Endothelial cell of umbilical vein (primary cell): ENCODE measurements around the gene NBEA. TPM values are rescaled to one million over a fixed set of nuclear protein-coding genes. Genes with fewer than 3 reads are reported as not detected.

Experiments used
- BruUV-seq: library from RNA; stranded (reverse); fragments of 400-500 nt; replicated peaks from 2 replicates; lab custom pipeline; 2021; lab: Mats Ljungman, UMichigan
- CTCF ChIA-PET: fragments of 300-600, 350-600 bp; sonication (Branson Sonifier 250); formaldehyde crosslinking; loops from one replicate; lab custom pipeline; 2021; ENCODE audit warnings: antibody characterized with exemption, inconsistent platforms; lab: Charles Lee
- POLR2A ChIA-PET: fragments of 300-600, 350-600 bp; sonication (Branson Sonifier 250); formaldehyde crosslinking; loops from one replicate; lab custom pipeline; 2021; ENCODE audit warnings: antibody characterized with exemption, inconsistent platforms; lab: Charles Lee
- DNase-seq: peaks from one replicate; pipeline ENCODE4 v3.0.0-alpha.2; 2011; ENCODE audit warnings: low read depth, low spot score
- FAIRE-seq: peaks from 2 replicates; lab custom pipeline; 2011; peaks lifted over from hg19 to GRCh38; lab: Jason Lieb, UNC
- H2AFZ ChIP-seq: 2 replicates; pipeline ENCODE4 v1.6.0; 2012; ENCODE audit warnings: low read depth, low read length, control low read depth, inconsistent platforms
- H3K27ac ChIP-seq: 2 replicates; pipeline ENCODE4 v1.5.1; 2011; ENCODE audit warnings: low read depth, mild to moderate bottlenecking, control low read depth, low read length, moderate library complexity; ENCODE audit not compliant: insufficient read depth
- H3K27me3 ChIP-seq, 2 experiments: 2 replicates each; pipeline versions ENCODE4 v1.6.0 to v1.6.1; 2011; ENCODE audit warnings: low read length in 2 of 2, mixed read lengths in 1 of 2; ENCODE audit not compliant: control insufficient read depth in 2 of 2, insufficient read depth in 2 of 2
- H3K36me3 ChIP-seq, 2 experiments: 2 replicates in 1 of 2; 3 replicates in 1 of 2; pipeline ENCODE4 v1.5.1; 2011; ENCODE audit warnings: low read length in 2 of 2, mild to moderate bottlenecking in 1 of 2, moderate library complexity in 1 of 2; ENCODE audit not compliant: control insufficient read depth in 2 of 2, insufficient read depth in 2 of 2; ENCODE audit errors: extremely low read depth in 1 of 2
- H3K4me1 ChIP-seq: 3 replicates; pipeline ENCODE4 v1.5.1; 2011; ENCODE audit warnings: mild to moderate bottlenecking, low read length; ENCODE audit not compliant: control insufficient read depth, insufficient read depth; ENCODE audit errors: extremely low read depth
- H3K4me2 ChIP-seq: 2 replicates; pipeline ENCODE4 v1.6.1; 2011; ENCODE audit warnings: low read length, control low read depth, mixed read lengths; ENCODE audit not compliant: insufficient read depth
- H3K4me3 ChIP-seq, 3 experiments: fragments of 200-600 bp in 1 of 3; sonication (generic), shearing (Covaris generic) in 1 of 3; replicated peaks in 1 of 3; 2 replicates each; pipeline ENCODE4 v1.5.1; 2011 to 2016; ENCODE audit warnings: control low read depth in 3 of 3, low read length in 3 of 3, mild to moderate bottlenecking in 2 of 3, inconsistent platforms in 1 of 3, low read depth in 1 of 3, moderate library complexity in 1 of 3; ENCODE audit not compliant: insufficient read depth in 1 of 3
- H3K79me2 ChIP-seq: 2 replicates; pipeline ENCODE4 v1.6.0; 2012; ENCODE audit warnings: low read length, inconsistent platforms; ENCODE audit not compliant: control insufficient read depth, insufficient read depth
- H3K9ac ChIP-seq: replicated peaks from 2 replicates; pipeline ENCODE3; 2011; ENCODE audit warnings: low read length, control low read depth; ENCODE audit not compliant: insufficient read depth; ENCODE audit errors: extremely low read depth
- H3K9me1 ChIP-seq: replicated peaks from 3 replicates; pipeline ENCODE4 v1.6.0; 2011; ENCODE audit warnings: mild to moderate bottlenecking, low read length; ENCODE audit not compliant: control insufficient read depth, insufficient read depth; ENCODE audit errors: extremely low read depth
- H3K9me3 ChIP-seq: replicated peaks from 2 replicates; pipeline ENCODE4 v1.5.1; 2012; ENCODE audit warnings: low read length, inconsistent platforms; ENCODE audit not compliant: control insufficient read depth, insufficient read depth
- H4K20me1 ChIP-seq: replicated peaks from 2 replicates; pipeline ENCODE3; 2011; ENCODE audit warnings: mild to moderate bottlenecking, low read length; ENCODE audit not compliant: control insufficient read depth, insufficient read depth; ENCODE audit errors: extremely low read depth
- CTCF ChIP-seq, 2 donors: IDR thresholded peaks; 1 replicate in 1 of 2; 2 replicates in 1 of 2; pipeline ENCODE4 v1.5.1; 2011; ENCODE audit warnings: low read length in 2 of 2, mild to moderate bottlenecking in 2 of 2, moderate library complexity in 2 of 2, control low read depth in 1 of 2, inconsistent platforms in 1 of 2, low read depth in 1 of 2; ENCODE audit not compliant: insufficient read depth in 1 of 2; ENCODE audit errors: extremely low read depth in 1 of 2
- EZH2 ChIP-seq: IDR thresholded peaks from 2 replicates; pipeline ENCODE4 v1.6.1; 2012; ENCODE audit warnings: borderline replicate concordance, low read depth, mild to moderate bottlenecking, moderate library complexity, low read length, inconsistent platforms; ENCODE audit not compliant: severe bottlenecking
- FOS ChIP-seq: IDR thresholded peaks from 2 replicates; pipeline ENCODE4 v1.6.1; 2011; ENCODE audit warnings: mild to moderate bottlenecking, low read length, moderate library complexity, borderline replicate concordance; ENCODE audit not compliant: insufficient read depth
- GATA2 ChIP-seq: IDR thresholded peaks from 2 replicates; pipeline ENCODE4 v1.7.0; 2011; ENCODE audit warnings: low read depth, mild to moderate bottlenecking, moderate library complexity, mixed read lengths, low read length; ENCODE audit not compliant: insufficient read length, insufficient read depth
- JUN ChIP-seq: IDR thresholded peaks from 2 replicates; pipeline ENCODE4 v1.6.1; 2011; ENCODE audit warnings: borderline replicate concordance, low read depth; ENCODE audit not compliant: insufficient read length, insufficient read depth
- MAX ChIP-seq: IDR thresholded peaks from 2 replicates; pipeline ENCODE4 v1.6.1; 2011; ENCODE audit not compliant: insufficient read depth, insufficient read length
- MYC ChIP-seq: IDR thresholded peaks from one replicate; pipeline ENCODE4 v1.6.1; 2011; ENCODE audit warnings: mild to moderate bottlenecking, low read depth, low read length
- POLR2A ChIP-seq: IDR thresholded peaks from 2 replicates; pipeline ENCODE4 v1.6.1; 2012; ENCODE audit warnings: low read depth, mild to moderate bottlenecking, control low read depth, low read length
- POLR2AphosphoS5 ChIP-seq: IDR thresholded peaks from 2 replicates; pipeline ENCODE4 v1.6.1; 2012; ENCODE audit warnings: low read depth, mild to moderate bottlenecking, control low read depth, low read length, moderate library complexity; ENCODE audit not compliant: insufficient read depth
- dilution Hi-C: fragments of 300-500 bp; cut with MboI; formaldehyde crosslinking; loops from one replicate; pipeline ENCODE4 v1.15.0; 2019; ENCODE audit warnings: low sequenced_read_pairs; ENCODE audit not compliant: extremely low pct_ligation_motif_present
- intact Hi-C: fragments of 100-400 bp; cut with micrococcal nuclease; formaldehyde crosslinking; loops from one replicate; pipeline ENCODE4 v1.10.0; 2022
- polyA plus RNA-seq, 4 experiments: library from polyadenylated mRNA; depleted of rRNA in 3 of 4; stranded (reverse) in 3 of 4; unstranded in 1 of 4; fragments of >200 nt; gene quantifications; 2 replicates each; pipeline versions ENCODE4 v1.2.1 to v1.2.3, GENCODE V29; 2011 to 2012; ENCODE audit warnings: missing spikeins in 1 of 4
- total RNA-seq: library from RNA; stranded (reverse); gene quantifications from 2 replicates; pipeline ENCODE4 v1.2.3, GENCODE V29; 2021

NBEA gene
- total and polyA plus RNA-seq, 2 donors (not counting 3 experiments of a cell fraction or from before 2014, with no cell fraction given): 3.0 to 4.8 TPM

- no TSS peak for BruUV-seq
- Histone ChIP-seq H3K79me2 (no peaks in the 10 kb centered on the region), H3K4me3 (no peak overlapping the region), H3K9me3 (no peaks in the 10 kb centered on the region), H3K4me2 (no peak overlapping the region), H3K4me1 (peaks cover 11% of the 10 kb centered on the region), H4K20me1 (no peaks in the 10 kb centered on the region), H3K9ac (no peak overlapping the region), H3K27me3 (no peaks in the 10 kb centered on the region), H3K36me3 (no peaks in the 10 kb centered on the region), H2AFZ (no peak overlapping the region), H3K27ac (no peak overlapping the region), H3K9me1 (no peaks in the 10 kb centered on the region)
- ChIA-PET POLR2A (no interaction called here), CTCF (interaction anchor here (0.6 to 2.3 kb wide), 5 partner anchors 10 to 160 kb away, joined by 3 to 9 read pairs (median 3); no protein-coding TSS in a partner anchor)
- TF ChIP-seq FOS: no peak
- TF ChIP-seq MYC: no peak
- no peak for TF ChIP-seq POLR2A
- TF ChIP-seq EZH2: no peak
- no peak for TF ChIP-seq GATA2
- TF ChIP-seq CTCF (IDR thresholded peaks at IDR 0.05; ENCODE audit: extremely low read depth in 1 of 2, insufficient read depth in 1 of 2, low read depth in 1 of 2, low read length in 2 of 2): no peak
- no peak for TF ChIP-seq MAX
- no peak for TF ChIP-seq POLR2AphosphoS5
- no peak for TF ChIP-seq JUN
- dilution Hi-C loops: no loop called here
- intact Hi-C loops: no loop called here
- DNase-seq: no peak
- no peak for FAIRE-seq
Observed at GRCh38 chr13:35629026-35629425, 687.0 kb downstream of the NBEA start.
